Gastrocnemius medialis (tissue), 4 donors: ENCODE data around the gene NPTXR.

Experiments used
- POLR2A ChIP-seq, 2 donors: fragments of 450-650 bp; IDR thresholded peaks; one replicate each; pipeline ENCODE4 v1.6.1; 2017; ENCODE audit warnings: antibody characterized with exemption in 2 of 2, mild to moderate bottlenecking in 2 of 2, moderate library complexity in 2 of 2
- TF ChIP-seq, protein P1 (sequence below), 5 experiments: fragments of 450-650 bp in 3 of 5; fragments of 200-600 bp in 2 of 5; sonication (generic) in 2 of 5; IDR thresholded peaks in 4 of 5; conservative IDR thresholded peaks in 1 of 5; 1 replicate in 4 of 5; 2 replicates in 1 of 5; pipeline ENCODE4 v1.5.1; 2016 to 2019; ENCODE audit warnings: antibody characterized with exemption in 5 of 5, mild to moderate bottlenecking in 3 of 5, moderate library complexity in 3 of 5

DNA sequence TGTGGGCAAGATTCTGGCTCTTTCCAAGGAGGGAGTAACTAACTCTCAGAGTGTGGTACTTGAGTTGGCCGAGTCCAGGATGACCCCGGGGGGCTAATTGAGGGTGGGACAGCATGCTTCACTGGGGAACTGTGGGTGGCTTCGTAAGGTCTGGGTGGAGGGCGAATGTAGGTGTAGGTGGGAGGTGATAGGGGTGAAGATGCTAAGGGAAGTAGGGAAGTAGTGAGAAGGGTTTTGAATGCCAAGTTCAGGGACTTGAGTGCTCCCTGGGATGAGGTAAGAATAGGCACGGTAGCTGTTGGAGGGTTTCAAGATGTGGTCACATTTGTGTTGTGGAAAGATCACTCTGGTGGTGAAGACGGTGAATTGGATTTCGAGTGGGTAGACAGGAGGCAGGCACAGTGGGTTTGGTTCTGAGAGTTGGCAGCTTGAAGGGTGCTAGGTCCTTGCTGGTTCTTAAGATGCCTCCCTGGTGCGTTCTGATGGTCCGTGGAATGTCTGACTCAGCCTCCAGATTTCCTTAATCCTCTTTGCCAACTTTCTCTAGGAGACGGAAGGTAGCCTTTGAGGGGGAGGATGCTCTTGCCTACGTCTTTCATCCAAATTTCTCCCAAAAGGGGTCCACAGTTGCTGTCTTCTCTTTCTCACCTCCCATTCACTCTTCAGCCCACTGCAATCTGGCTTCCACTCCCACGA lies 47.4 kb downstream of the NPTXR start:
- TF ChIP-seq, protein P1, sequence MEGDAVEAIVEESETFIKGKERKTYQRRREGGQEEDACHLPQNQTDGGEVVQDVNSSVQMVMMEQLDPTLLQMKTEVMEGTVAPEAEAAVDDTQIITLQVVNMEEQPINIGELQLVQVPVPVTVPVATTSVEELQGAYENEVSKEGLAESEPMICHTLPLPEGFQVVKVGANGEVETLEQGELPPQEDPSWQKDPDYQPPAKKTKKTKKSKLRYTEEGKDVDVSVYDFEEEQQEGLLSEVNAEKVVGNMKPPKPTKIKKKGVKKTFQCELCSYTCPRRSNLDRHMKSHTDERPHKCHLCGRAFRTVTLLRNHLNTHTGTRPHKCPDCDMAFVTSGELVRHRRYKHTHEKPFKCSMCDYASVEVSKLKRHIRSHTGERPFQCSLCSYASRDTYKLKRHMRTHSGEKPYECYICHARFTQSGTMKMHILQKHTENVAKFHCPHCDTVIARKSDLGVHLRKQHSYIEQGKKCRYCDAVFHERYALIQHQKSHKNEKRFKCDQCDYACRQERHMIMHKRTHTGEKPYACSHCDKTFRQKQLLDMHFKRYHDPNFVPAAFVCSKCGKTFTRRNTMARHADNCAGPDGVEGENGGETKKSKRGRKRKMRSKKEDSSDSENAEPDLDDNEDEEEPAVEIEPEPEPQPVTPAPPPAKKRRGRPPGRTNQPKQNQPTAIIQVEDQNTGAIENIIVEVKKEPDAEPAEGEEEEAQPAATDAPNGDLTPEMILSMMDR (IDR thresholded peaks at IDR 0.05 in 4 of 5, conservative IDR thresholded peaks at IDR 0.05 in 1 of 5) = no peak
- no peak for TF ChIP-seq POLR2A (IDR thresholded peaks at IDR 0.05)
